ENCODE results near the gene ATL3. TPM values are rescaled to one million over a fixed set of nuclear protein-coding genes. Genes with fewer than 3 reads are reported as not detected.

ATL3 gene
- total RNA-seq, 4 donors from 2014 or later = 78.7 to 106 (median 98.4) TPM

- peaks cover 41 to 45% of the 10 kb centered on the region in 2 donors for H3K4me1 ChIP-seq
- intact Hi-C loops (cut with DNase I) = no loop called here
- no peaks in the 10 kb centered on the region for H3K36me3 ChIP-seq
- no peaks in the 10 kb centered on the region for H3K27me3 ChIP-seq
- TF ChIP-seq CTCF (IDR thresholded peaks at IDR 0.05) = no peak
- no peak for TF ChIP-seq POLR2A (IDR thresholded peaks at IDR 0.05)
- H3K4me3 ChIP-seq (replicated peaks in 1 of 3) = no peak overlapping the region
- DNase-seq = no peak
- 93 to 98% methylated on average over 1 of the region's 1 CpG for WGBS, 2 donors
- no peaks in the 10 kb centered on the region for H3K9me3 ChIP-seq
- no peak overlapping the region for H3K27ac ChIP-seq
These were observed 37.6 kb upstream of the ATL3 start for GRCh38 chr11:63708764-63709163.

GRCh38 chr11:63705526-63705925 lies 34.4 kb upstream of the ATL3 start:
- Histone ChIP-seq H3K9me3 (no peaks in the 10 kb centered on the region), H3K36me3 (no peaks in the 10 kb centered on the region), H3K27me3 (no peaks in the 10 kb centered on the region), H3K4me3 (replicated peaks in 1 of 3) (no peak overlapping the region), H3K4me1 (peaks cover 43 to 47% of the 10 kb centered on the region in 2 donors), H3K27ac (peak overlapping the region; percentile 7 to 79 (median 47))
- no peak for DNase-seq
- 36 to 44% methylated on average over 2 of the region's 2 CpGs for WGBS, 2 donors
- no peak for TF ChIP-seq CTCF (IDR thresholded peaks at IDR 0.05)
- TF ChIP-seq POLR2A (IDR thresholded peaks at IDR 0.05) = no peak
- intact Hi-C loops (cut with DNase I) = no loop called here

GRCh38 chr11:63699896-63700295 lies 28.7 kb upstream of the ATL3 start:
- intact Hi-C loops (cut with DNase I) = no loop called here

GRCh38 chr11:63698976-63699733 lies 28.0 kb upstream of the ATL3 start:
- no peak for TF ChIP-seq CTCF (IDR thresholded peaks at IDR 0.05)
- peak in 1 of 2 donors; percentile 15 for TF ChIP-seq POLR2A (IDR thresholded peaks at IDR 0.05)
- 24 to 30% methylated on average over 11 of the region's 11 CpGs for WGBS, 2 donors
- H3K4me3 ChIP-seq (replicated peaks in 1 of 3) = no peak overlapping the region
- H3K9me3 ChIP-seq = no peaks in the 10 kb centered on the region
- intact Hi-C loops (cut with DNase I) = no loop called here
- H3K36me3 ChIP-seq = no peaks in the 10 kb centered on the region
- peak; percentile 90 to 91 for DNase-seq
- no peaks in the 10 kb centered on the region for H3K27me3 ChIP-seq
- H3K4me1 ChIP-seq = peaks cover 43 to 49% of the 10 kb centered on the region in 2 donors
- peak overlapping the region; percentile 88 to 97 (median 89) for H3K27ac ChIP-seq

More at GRCh38 chr11:63699896-63700295, 28.7 kb upstream of the ATL3 start:
- DNase-seq = no peak
- Histone ChIP-seq H3K9me3 (no peaks in the 10 kb centered on the region), H3K36me3 (no peaks in the 10 kb centered on the region), H3K4me3 (replicated peaks in 1 of 3) (no peak overlapping the region), H3K27ac (peak overlapping the region; percentile 86 to 89 (median 89)), H3K4me1 (peaks cover 43 to 56% of the 10 kb centered on the region in 2 donors), H3K27me3 (no peaks in the 10 kb centered on the region)
- TF ChIP-seq POLR2A (IDR thresholded peaks at IDR 0.05) = no peak
- TF ChIP-seq CTCF (IDR thresholded peaks at IDR 0.05) = no peak
- WGBS, 2 donors = 36 to 57% methylated on average over 1 of the region's 1 CpG

GRCh38 chr11:63694596-63694995 lies 23.4 kb upstream of the ATL3 start:
- Histone ChIP-seq H3K27ac (no peak overlapping the region), H3K36me3 (no peaks in the 10 kb centered on the region), H3K27me3 (no peaks in the 10 kb centered on the region), H3K4me3 (replicated peaks in 1 of 3) (no peak overlapping the region), H3K4me1 (peaks cover 27 to 40% of the 10 kb centered on the region in 2 donors), H3K9me3 (no peaks in the 10 kb centered on the region)
- 86 to 95% methylated on average over 7 of the region's 7 CpGs for WGBS, 2 donors
- no peak for DNase-seq
- intact Hi-C loops (cut with DNase I) = no loop called here
- TF ChIP-seq CTCF (IDR thresholded peaks at IDR 0.05) (no peak), POLR2A (IDR thresholded peaks at IDR 0.05) (no peak)
